HG03196 (cell line): Measurements from ENCODE around the gene HOXD3.

Experiments used
- ATAC-seq: cut with Tn5 transposase; IDR thresholded peaks from one replicate; pipeline ENCODE4 v1.9.1; 2021; ENCODE audit not compliant: unreplicated experiment

Gene HOXD3

DNA sequence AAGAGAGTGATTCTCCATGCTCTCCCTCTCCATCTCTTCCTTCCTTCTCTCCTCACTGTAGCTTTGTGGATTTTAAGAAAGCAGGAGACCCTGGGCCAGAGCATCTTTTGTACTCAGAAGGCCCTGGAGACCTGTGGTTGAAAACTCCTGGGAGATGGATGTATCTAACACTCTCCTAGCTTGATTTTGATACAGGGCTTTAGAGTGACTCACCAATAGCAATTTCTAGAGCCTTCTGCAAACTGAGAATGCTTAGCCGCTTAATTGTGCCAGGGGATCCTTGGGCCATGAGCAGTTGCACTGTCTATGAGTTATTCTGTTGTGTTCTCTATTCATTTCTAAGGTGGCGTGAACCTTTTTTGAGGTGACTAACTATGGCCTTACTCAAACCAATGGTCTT lies 49.0 kb downstream of the HOXD3 start:
- ATAC-seq = no peak

- ATAC-seq = no peak
These were observed 49.6 kb downstream of the HOXD3 start for GRCh38 chr2:176206682-176207081.

DNA sequence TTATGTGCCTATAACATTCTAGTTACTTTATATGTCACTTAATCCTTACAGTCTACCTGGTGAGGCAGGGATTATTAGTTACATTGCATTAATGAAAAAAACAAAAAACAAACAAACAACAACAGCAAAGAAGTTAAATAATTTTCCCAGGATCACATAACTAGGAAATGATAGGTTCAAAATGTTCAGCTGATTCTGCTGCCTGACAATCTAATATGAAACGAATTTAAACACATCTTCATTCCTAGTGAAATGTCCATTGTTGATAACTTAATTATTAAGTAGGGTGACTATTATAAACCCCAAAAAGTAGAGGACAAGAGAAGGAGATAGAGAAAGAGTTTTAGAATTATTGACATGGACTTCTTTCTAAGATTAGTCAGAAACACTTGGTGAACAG lies 54.0 kb downstream of the HOXD3 start:
- no peak for ATAC-seq

DNA sequence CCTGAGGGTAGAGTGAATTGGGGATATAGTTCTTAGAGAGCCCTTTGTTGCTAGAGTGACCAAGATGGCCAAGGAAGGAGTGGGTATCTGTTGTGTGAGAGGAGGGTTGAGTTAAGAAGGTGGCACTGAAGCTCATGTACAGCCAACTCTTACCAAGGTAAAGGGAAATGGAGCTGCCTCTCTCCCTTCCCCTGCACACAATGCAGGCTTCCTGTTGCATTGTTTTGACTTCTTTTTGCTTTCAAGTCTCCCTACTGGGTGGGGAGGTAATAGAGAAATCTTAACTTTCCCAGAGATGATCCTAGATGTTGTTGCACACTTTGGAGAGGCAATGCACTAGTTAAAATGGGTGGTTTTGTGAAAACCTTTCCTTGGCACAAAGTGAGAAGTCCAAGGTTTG lies 55.2 kb downstream of the HOXD3 start:
- no peak for ATAC-seq

- no peak for ATAC-seq
These were observed 56.3 kb downstream of the HOXD3 start for GRCh38 chr2:176213406-176213805.
